Coronary artery (tissue), 2 donors: ENCODE measurements around the gene TARBP1.
A peak's percentile ranks its signal among the peaks of the same experiment; 100 is the strongest.
"Not testable (repeated sequence)": the region's sequence is repeated elsewhere in the genome, so short reads cannot be mapped to it uniquely, and the experiment has no call there.

Experiments
- DNase-seq: peaks from one replicate; pipeline ENCODE4 v3.0.0-alpha.2; 2017; ENCODE audit warnings: low spot score
- H3K27ac ChIP-seq, 2 donors: fragments of 200-600 bp; sonication (generic); one replicate each; pipeline ENCODE4 v1.5.1; 2016 to 2019
- H3K4me3 ChIP-seq: fragments of 200-600 bp; sonication (generic); 2 replicates; pipeline ENCODE4 v1.5.1; 2016; ENCODE audit warnings: mild to moderate bottlenecking, moderate library complexity
- CTCF ChIP-seq: fragments of 200-600 bp; sonication (generic); IDR thresholded peaks from one replicate; pipeline ENCODE4 v1.5.1; 2019; ENCODE audit warnings: antibody characterized with exemption

The TARBP1 gene

DNA sequence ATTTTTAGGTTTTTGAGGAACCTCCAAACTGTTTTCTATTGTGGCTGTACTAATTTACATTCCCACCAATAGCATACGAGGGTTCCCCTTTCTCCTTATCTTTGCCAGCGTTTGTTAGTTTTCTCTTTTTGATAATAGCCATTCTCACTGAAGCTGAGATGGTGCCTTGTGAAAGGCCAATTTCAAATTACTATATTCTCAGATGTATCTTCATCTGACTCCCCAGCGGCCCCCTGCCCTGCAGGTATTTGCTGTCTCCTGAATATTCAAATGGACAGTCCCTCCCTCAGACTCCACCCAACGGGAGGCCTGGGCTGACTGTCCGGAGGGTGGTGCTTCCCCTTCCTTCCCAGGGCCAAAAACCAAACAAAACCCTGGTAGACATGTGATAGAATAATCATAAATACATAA, 33.5 kb upstream of the TARBP1 start:
- no peak overlapping the region for H3K4me3 ChIP-seq
- TF ChIP-seq CTCF, result no peak
- H3K27ac ChIP-seq, result no peak overlapping the region
- no peak for DNase-seq

DNA sequence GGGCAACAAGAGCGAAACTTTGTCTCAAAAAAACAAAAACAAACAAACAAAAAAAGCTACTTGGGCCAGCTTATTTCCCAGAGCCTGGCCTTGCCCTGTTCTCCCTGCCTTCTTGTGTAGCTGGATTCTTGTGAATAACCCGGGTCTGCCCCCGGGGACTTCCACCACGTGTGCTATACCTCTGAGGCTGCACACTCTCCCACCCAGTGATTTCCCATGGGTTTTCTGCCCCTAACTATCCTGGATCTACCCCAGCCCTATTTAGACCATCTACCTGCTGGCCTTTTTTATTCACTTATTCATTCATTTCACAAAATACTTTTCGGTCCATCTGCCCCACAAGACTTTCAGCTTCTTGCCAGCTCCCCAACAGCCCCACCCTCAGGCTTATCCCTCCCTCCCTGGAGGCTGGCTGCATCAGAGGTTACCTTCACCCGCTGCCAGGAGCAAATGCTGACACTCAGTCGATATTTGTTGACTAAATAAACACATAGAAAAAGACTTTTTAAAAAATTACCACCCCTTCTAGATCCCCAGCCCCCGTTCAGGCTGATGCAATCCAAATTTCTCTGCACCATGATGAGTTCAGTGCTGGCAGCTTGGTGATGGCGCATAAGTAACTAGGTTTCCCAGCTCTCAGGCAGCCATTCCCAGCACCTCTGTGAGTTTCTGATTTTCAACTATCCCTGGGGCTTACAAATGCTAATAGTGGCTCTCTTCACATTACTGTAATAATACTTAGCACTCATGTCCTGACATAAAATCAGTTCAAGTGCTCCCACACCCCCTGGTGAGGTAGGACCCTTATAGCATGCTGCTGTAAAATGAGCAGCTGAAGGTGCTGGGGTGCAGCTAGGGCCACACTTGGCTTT, 30.7 kb upstream of the TARBP1 start:
- no peak overlapping the region for H3K4me3 ChIP-seq
- H3K27ac ChIP-seq, result no peak overlapping the region
- no peak for DNase-seq
- no peak for TF ChIP-seq CTCF

DNA sequence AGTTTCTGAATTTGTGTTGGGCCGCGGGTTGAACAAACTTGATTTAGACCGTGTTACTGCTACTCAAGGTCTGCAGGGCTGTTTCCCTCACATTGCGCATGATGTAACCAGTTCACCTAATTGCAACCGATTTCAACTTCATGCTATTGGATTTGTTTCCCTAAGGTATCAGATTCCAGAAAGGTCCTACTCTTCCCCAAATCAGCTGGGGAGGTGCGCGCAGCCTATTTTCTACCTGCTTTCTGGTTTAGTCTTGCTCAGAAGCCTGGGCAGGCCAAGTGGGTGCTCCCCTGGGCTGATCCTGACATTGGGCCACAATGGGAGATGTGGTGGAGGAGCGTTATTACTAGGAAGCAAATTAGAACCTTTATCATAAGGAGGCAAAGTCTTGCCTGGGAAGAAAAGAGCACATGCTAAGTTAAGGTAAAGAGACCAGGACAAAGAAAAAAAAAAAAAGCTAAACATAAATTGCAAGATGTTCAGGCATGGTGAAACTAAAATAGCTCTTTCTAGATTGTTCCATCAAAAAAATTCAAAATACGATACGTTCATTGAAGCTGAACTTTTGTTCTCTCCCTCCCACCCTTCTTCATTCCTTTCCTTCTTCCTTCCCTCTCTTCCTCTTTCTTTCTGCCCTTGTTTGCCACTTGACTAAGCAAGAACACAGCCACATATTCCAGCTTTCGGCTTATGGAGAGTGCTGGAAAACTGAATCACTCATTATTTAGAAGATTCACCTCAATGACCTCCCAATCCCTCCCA, 28.8 kb upstream of the TARBP1 start:
- Histone ChIP-seq H3K27ac (no peak overlapping the region), H3K4me3 (no peak overlapping the region)
- DNase-seq, result no peak
- TF ChIP-seq CTCF, result no peak

- Histone ChIP-seq H3K4me3 (no peak overlapping the region), H3K27ac (no peak overlapping the region)
- no peak for TF ChIP-seq CTCF
- no peak for DNase-seq
These were observed 28.1 kb upstream of the TARBP1 start for GRCh38 chr1:234507089-234507488.

GRCh38 chr1:234505769-234506102, 26.8 kb upstream of the TARBP1 start:
- no peak for DNase-seq
- no peak for TF ChIP-seq CTCF
- H3K27ac ChIP-seq, result no peak overlapping the region
- no peak overlapping the region for H3K4me3 ChIP-seq

GRCh38 chr1:234504969-234505768, 26.2 kb upstream of the TARBP1 start:
- no peak for DNase-seq
- TF ChIP-seq CTCF, result no peak
- no peak overlapping the region for H3K27ac ChIP-seq
- H3K4me3 ChIP-seq, result no peak overlapping the region

- not testable (repeated sequence) for DNase-seq, H3K4me3 ChIP-seq
- peak overlapping the region; percentile 69 to 79 for H3K27ac ChIP-seq
These were observed 25.3 kb upstream of the TARBP1 start for GRCh38 chr1:234504251-234504650.
